ENCODE data around the gene MRPL22. TPM values are rescaled to one million over a fixed set of nuclear protein-coding genes. Genes with fewer than 3 reads are reported as not detected.

MRPL22 gene
- total RNA-seq, 1 experiment from 2014 or later: 104 TPM

DNA sequence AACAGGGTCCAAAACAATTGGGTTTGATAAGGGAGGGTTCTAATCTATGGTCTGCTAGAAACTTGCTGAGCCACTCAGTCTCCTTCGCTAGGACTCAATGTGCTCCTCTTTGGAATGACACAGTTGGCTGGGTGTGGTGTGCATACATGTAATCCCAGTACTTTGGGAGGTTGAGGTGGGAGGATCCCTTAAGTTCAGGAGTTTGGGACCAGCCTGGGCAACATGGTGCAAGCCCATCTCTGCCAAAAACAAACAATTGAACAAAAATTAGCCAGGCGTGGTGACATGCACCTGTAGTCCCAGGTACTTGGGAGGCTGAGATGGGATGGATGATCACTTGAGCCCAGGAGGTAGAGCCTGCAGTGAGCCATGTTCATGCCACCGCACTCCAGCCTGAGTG, 70.0 kb downstream of the MRPL22 start:
- peaks cover 4% of the 10 kb centered on the region; the same call in 1 of the 2 replicates for H3K27me3 ChIP-seq
- no peak for DNase-seq
- no peaks in the 10 kb centered on the region for H3K9me3 ChIP-seq
- no peaks in the 10 kb centered on the region for H3K36me3 ChIP-seq
- H3K4me3 ChIP-seq: no peak overlapping the region

DNA sequence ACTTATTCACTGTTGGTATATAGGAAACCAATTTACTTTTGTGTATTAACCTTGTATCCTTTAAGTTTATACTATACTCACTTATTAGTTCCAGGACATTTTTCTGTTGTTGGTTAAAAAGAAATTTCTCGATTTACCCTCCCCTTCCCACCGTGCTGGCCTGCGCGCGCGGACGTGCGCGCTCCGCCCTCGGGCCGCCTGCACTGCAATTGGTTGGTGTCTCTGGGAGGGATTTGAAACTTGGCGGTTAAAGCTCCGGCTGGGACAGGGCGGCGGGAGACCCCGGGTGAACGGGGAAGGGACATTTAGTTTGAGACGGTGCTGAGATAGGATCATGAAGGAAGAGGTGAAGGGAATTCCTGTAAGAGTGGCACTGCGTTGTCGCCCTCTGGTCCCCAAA, 72.7 kb downstream of the MRPL22 start, which contains the start of gene KIF4B:
Gene KIF4B, plus strand, starts transcription at position 230 of the 400 bp plus-strand sequence. Its CDS starts 105 bp downstream, at position 335.
- peaks cover 4% of the 10 kb centered on the region; the same call in 1 of the 2 replicates for H3K27me3 ChIP-seq
- H3K9me3 ChIP-seq: no peaks in the 10 kb centered on the region
- no peaks in the 10 kb centered on the region for H3K36me3 ChIP-seq
- no peak within 1 kb of the TSS for H3K4me3 ChIP-seq
- DNase-seq: no peak

DNA sequence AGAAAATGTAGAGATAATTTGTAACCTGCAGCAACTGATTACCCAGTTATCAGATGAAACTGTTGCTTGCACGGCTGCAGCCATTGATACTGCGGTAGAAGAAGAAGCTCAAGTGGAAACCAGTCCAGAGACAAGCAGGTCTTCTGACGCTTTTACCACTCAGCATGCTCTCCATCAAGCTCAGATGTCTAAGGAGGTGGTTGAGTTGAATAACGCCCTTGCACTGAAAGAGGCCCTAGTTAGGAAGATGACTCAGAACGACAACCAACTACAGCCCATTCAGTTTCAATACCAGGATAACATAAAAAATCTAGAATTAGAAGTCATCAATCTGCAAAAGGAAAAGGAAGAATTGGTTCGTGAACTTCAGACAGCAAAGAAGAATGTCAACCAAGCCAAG, 74.4 kb downstream of the MRPL22 start:
- H3K27me3 ChIP-seq: peaks cover 4% of the 10 kb centered on the region; the same call in 1 of the 2 replicates
- DNase-seq: no peak
- H3K4me3 ChIP-seq: no peak overlapping the region
- no peaks in the 10 kb centered on the region for H3K36me3 ChIP-seq
- H3K9me3 ChIP-seq: no peaks in the 10 kb centered on the region

DNA sequence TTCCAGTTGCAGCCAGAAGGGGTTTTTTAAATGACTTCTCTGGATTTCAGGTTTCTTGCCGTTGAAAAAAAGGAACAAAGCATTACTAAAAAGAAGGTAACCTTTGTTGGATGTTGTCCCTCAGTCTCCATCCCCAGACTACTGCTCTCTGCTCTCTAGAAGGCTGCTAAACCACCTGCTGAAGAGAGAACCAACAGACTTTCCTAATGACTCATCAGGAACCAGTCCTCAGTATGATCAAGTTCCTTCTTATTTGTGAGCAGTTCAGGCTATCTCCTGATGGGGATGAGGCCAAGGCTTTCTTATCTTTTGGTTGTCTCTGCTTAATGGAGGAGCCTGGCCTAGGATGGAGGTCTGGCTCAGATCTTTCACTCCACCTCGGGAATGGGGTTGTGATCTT, 76.7 kb downstream of the MRPL22 start:
- DNase-seq: no peak
- H3K4me3 ChIP-seq: no peak overlapping the region
- H3K9me3 ChIP-seq: no peaks in the 10 kb centered on the region
- H3K36me3 ChIP-seq: no peaks in the 10 kb centered on the region
- H3K27me3 ChIP-seq: peaks cover 10% of the 10 kb centered on the region

Other genes starting within 250 kb of the MRPL22 start
- 30.4 and 36.5 TPM in 2 replicates for gene LARP1, start 185.7 kb upstream of the MRPL22 start, total RNA-seq (2014; rRNA removed; shearing (Covaris generic); ENCODE audit: low replicate concordance)
- gene FAXDC2, start 90.5 kb upstream of the MRPL22 start, total RNA-seq (2014; rRNA removed; shearing (Covaris generic); ENCODE audit: low replicate concordance): 0.54 TPM in 1 of 2 replicates, not detected in the other
- 67.0 and 70.7 TPM in 2 replicates for gene CNOT8, start 82.4 kb upstream of the MRPL22 start, total RNA-seq (2014; rRNA removed; shearing (Covaris generic); ENCODE audit: low replicate concordance)
- gene GEMIN5, start 2.9 kb upstream of the MRPL22 start, total RNA-seq (2014; rRNA removed; shearing (Covaris generic); ENCODE audit: low replicate concordance): 36.9 and 39.6 TPM in 2 replicates
- gene KIF4B, start 72.7 kb downstream of the MRPL22 start, total RNA-seq (2014; rRNA removed; shearing (Covaris generic); ENCODE audit: low replicate concordance): 0.03 and 0.10 TPM in 2 replicates

Measured in MG63 (cell line).